Measurements from ENCODE around the gene ICAM5. TPM values are rescaled to one million over a fixed set of nuclear protein-coding genes. Genes with fewer than 3 reads are reported as not detected.

The ICAM5 gene
- total RNA-seq, 1 donor from 2014 or later, result not detected

- Histone ChIP-seq H3K36me3 (no peaks in the 10 kb centered on the region), H3K27ac (no peak overlapping the region), H3K27me3 (no peaks in the 10 kb centered on the region), H3K4me2 (no peak overlapping the region), H3K9ac (no peak overlapping the region), H3K4me3 (no peak overlapping the region), H3F3A (ENCODE audit: low read depth) (peaks cover 5% of the 10 kb centered on the region), H3K4me1 (no peaks in the 10 kb centered on the region), H2AFZ (replicated peaks) (no peak overlapping the region), H3K9me3 (ENCODE audit: low read depth) (no peaks in the 10 kb centered on the region), H4K20me1 (ENCODE audit: low read depth) (no peaks in the 10 kb centered on the region), H3K79me2 (ENCODE audit: low read depth) (no peaks in the 10 kb centered on the region)
- Mint-ChIP-seq H3K4me3 (no peak overlapping the region), H3K27ac (no peak overlapping the region), H3K27me3 (ENCODE audit: insufficient read depth, low read depth) (peaks cover 5% of the 10 kb centered on the region), H3K36me3 (peaks cover 12% of the 10 kb centered on the region), H3K4me1 (no peaks in the 10 kb centered on the region), H3K9me3 (no peaks in the 10 kb centered on the region)
- TF ChIP-seq EZH2phosphoT487 (IDR thresholded peaks at IDR 0.05) (no peak), EZH2 (IDR thresholded peaks at IDR 0.05) (no peak)
- TF ChIP-seq, protein P1, sequence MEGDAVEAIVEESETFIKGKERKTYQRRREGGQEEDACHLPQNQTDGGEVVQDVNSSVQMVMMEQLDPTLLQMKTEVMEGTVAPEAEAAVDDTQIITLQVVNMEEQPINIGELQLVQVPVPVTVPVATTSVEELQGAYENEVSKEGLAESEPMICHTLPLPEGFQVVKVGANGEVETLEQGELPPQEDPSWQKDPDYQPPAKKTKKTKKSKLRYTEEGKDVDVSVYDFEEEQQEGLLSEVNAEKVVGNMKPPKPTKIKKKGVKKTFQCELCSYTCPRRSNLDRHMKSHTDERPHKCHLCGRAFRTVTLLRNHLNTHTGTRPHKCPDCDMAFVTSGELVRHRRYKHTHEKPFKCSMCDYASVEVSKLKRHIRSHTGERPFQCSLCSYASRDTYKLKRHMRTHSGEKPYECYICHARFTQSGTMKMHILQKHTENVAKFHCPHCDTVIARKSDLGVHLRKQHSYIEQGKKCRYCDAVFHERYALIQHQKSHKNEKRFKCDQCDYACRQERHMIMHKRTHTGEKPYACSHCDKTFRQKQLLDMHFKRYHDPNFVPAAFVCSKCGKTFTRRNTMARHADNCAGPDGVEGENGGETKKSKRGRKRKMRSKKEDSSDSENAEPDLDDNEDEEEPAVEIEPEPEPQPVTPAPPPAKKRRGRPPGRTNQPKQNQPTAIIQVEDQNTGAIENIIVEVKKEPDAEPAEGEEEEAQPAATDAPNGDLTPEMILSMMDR (IDR thresholded peaks at IDR 0.05), result no peak
- no peak for DNase-seq (ENCODE audit: low spot score)
Measured at GRCh38 chr19:10260141-10260584, 29.6 kb upstream of the ICAM5 start.

DNA sequence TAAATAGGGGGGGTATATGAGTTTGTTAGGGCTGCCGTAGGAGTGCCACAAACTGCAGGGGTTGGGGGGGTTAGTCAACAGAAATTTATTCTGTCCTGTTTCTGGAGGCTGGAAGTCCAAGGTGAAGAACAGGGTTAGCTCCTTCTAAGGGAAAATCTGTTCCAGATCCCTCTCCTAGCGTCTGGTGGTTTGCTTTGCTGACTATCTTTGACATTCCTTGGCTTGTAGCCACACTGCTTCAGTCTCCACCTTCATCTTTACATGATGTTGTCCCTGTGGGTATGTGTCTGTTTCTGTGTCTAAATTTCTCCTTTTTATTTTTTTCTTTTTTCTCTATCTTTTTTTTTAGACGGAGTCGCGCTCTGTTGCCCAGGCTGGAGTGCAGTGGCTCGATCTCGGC is 27.0 kb upstream of the ICAM5 start:
- H3K4me3 Mint-ChIP-seq, result no peak overlapping the region
- no peaks in the 10 kb centered on the region for H3K4me1 ChIP-seq

GRCh38 chr19:10266706-10267105 is 23.0 kb upstream of the ICAM5 start:
- Histone ChIP-seq H3K27ac (no peak overlapping the region), H3K36me3 (no peaks in the 10 kb centered on the region), H3K9ac (no peak overlapping the region), H2AFZ (replicated peaks) (no peak overlapping the region), H3K27me3 (peaks cover 37% of the 10 kb centered on the region), H4K20me1 (ENCODE audit: low read depth) (no peaks in the 10 kb centered on the region), H3K4me3 (no peak overlapping the region), H3K79me2 (ENCODE audit: low read depth) (no peaks in the 10 kb centered on the region), H3K4me2 (no peak overlapping the region), H3K9me3 (ENCODE audit: low read depth) (no peaks in the 10 kb centered on the region), H3F3A (ENCODE audit: low read depth) (peaks cover 18% of the 10 kb centered on the region), H3K4me1 (no peaks in the 10 kb centered on the region)
- TF ChIP-seq EZH2 (IDR thresholded peaks at IDR 0.05) (no peak), EZH2phosphoT487 (IDR thresholded peaks at IDR 0.05) (no peak)
- TF ChIP-seq, protein P1 (IDR thresholded peaks at IDR 0.05), result no peak
- Mint-ChIP-seq H3K9me3 (no peaks in the 10 kb centered on the region), H3K4me1 (no peaks in the 10 kb centered on the region), H3K27ac (no peak overlapping the region), H3K4me3 (peak overlapping the region; percentile 43), H3K36me3 (no peaks in the 10 kb centered on the region), H3K27me3 (ENCODE audit: insufficient read depth, low read depth) (peaks cover 18% of the 10 kb centered on the region)
- no peak for DNase-seq (ENCODE audit: low spot score)

More for the DNA sequence above, 27.0 kb upstream of the ICAM5 start:
- Histone ChIP-seq H3K27ac (no peak overlapping the region), H3K27me3 (no peaks in the 10 kb centered on the region), H3K79me2 (ENCODE audit: low read depth) (no peaks in the 10 kb centered on the region), H3K36me3 (no peaks in the 10 kb centered on the region), H3K4me2 (no peak overlapping the region), H4K20me1 (ENCODE audit: low read depth) (no peaks in the 10 kb centered on the region), H3K9me3 (ENCODE audit: low read depth) (no peaks in the 10 kb centered on the region), H3K4me3 (no peak overlapping the region), H2AFZ (replicated peaks) (no peak overlapping the region), H3F3A (ENCODE audit: low read depth) (peaks cover 5% of the 10 kb centered on the region), H3K9ac (no peak overlapping the region)
- no peaks in the 10 kb centered on the region for H3K36me3 Mint-ChIP-seq
- no peak overlapping the region for H3K27ac Mint-ChIP-seq
- H3K9me3 Mint-ChIP-seq, result no peaks in the 10 kb centered on the region
- DNase-seq (ENCODE audit: low spot score), result no peak
- H3K4me1 Mint-ChIP-seq, result no peaks in the 10 kb centered on the region
- H3K27me3 Mint-ChIP-seq (ENCODE audit: insufficient read depth, low read depth), result peaks cover 3% of the 10 kb centered on the region
- TF ChIP-seq, protein P1 (IDR thresholded peaks at IDR 0.05), result no peak
- TF ChIP-seq EZH2phosphoT487 (IDR thresholded peaks at IDR 0.05), result no peak
- TF ChIP-seq EZH2 (IDR thresholded peaks at IDR 0.05), result no peak
